Tibial nerve (tissue), 4 donors: Measurements from ENCODE around the gene RIPOR3. TPM values are rescaled to one million over a fixed set of nuclear protein-coding genes. Genes with fewer than 3 reads are reported as not detected.

Experiments
- DNase-seq, 2 donors: peaks; one replicate each; pipeline ENCODE4 v3.0.0-alpha.2; 2019; ENCODE audit warnings: low spot score in 2 of 2
- H3K27ac ChIP-seq, 4 donors: fragments of 200-600 bp; sonication (generic) in 3 of 4; one replicate each; pipeline ENCODE4 v1.5.1; 2017 to 2019; ENCODE audit warnings: mild to moderate bottlenecking in 1 of 4
- H3K27me3 ChIP-seq, 2 donors: fragments of 200-600 bp; sonication (generic) in 1 of 2; one replicate each; pipeline versions ENCODE4 v1.5.1 to v1.6.0; 2017 to 2019
- H3K36me3 ChIP-seq, 3 donors: fragments of 200-600 bp; sonication (generic); one replicate each; pipeline ENCODE4 v1.5.1; 2018 to 2019
- H3K4me1 ChIP-seq, 4 donors: fragments of 200-600 bp; sonication (generic) in 3 of 4; one replicate each; pipeline ENCODE4 v1.5.1; 2017 to 2019
- H3K4me3 ChIP-seq, 4 donors: fragments of 200-600 bp; sonication (generic) in 3 of 4; one replicate each; pipeline ENCODE4 v1.5.1; 2017 to 2019; ENCODE audit warnings: mild to moderate bottlenecking in 1 of 4, moderate library complexity in 1 of 4
- H3K9me3 ChIP-seq, 4 donors: fragments of 200-600 bp; sonication (generic) in 3 of 4; one replicate each; pipeline ENCODE4 v1.5.1; 2017 to 2019
- CTCF ChIP-seq, 5 experiments: fragments of 200-600 bp in 3 of 5; fragments of 450-650 bp in 2 of 5; sonication (generic) in 3 of 5; IDR thresholded peaks; one replicate each; pipeline ENCODE4 v1.5.1; 2016 to 2019; ENCODE audit warnings: antibody characterized with exemption in 5 of 5, mild to moderate bottlenecking in 3 of 5, moderate library complexity in 2 of 5
- EP300 ChIP-seq, 2 donors: sonication (generic); formaldehyde crosslinking; IDR thresholded peaks; one replicate each; pipeline ENCODE4 v1.6.1; 2017; ENCODE audit warnings: antibody characterized with exemption in 2 of 2, mild to moderate bottlenecking in 1 of 2
- POLR2A ChIP-seq, 2 donors: fragments of 450-650 bp; IDR thresholded peaks; one replicate each; pipeline ENCODE4 v1.6.1; 2017; ENCODE audit warnings: antibody characterized with exemption in 2 of 2, mild to moderate bottlenecking in 2 of 2, moderate library complexity in 2 of 2
- WGBS, 2 donors: methylation state at CpG; one replicate each; pipeline ENCODE4 v1.1.5; 2018; 5-methylcytosine and 5-hydroxymethylcytosine counted together
- total RNA-seq, 4 donors: library from RNA; depleted of rRNA; stranded (reverse); fragments of >200 nt; gene quantifications; one replicate each; pipeline ENCODE4 v1.1.0, GENCODE V29; 2016

Gene RIPOR3
- total RNA-seq, 4 donors from 2014 or later = 24.5 to 73.0 (median 35.5) TPM

- WGBS, 2 donors = 76 to 80% methylated on average over 5 of the region's 5 CpGs
- Histone ChIP-seq H3K9me3 (no peaks in the 10 kb centered on the region), H3K4me3 (no peak overlapping the region), H3K36me3 (peaks cover 0 to 97% (median 16%) of the 10 kb centered on the region in 3 donors), H3K4me1 (peaks cover 0 to 35% (median 2%) of the 10 kb centered on the region in 4 donors), H3K27me3 (no peaks in the 10 kb centered on the region), H3K27ac (no peak overlapping the region)
- TF ChIP-seq CTCF (IDR thresholded peaks at IDR 0.05) (no peak), POLR2A (IDR thresholded peaks at IDR 0.05) (no peak)
- no peak for DNase-seq
Observed at GRCh38 chr20:50578778-50579165, 112.6 kb downstream of the RIPOR3 start.

- TF ChIP-seq CTCF (IDR thresholded peaks at IDR 0.05) = no peak
- no peak for TF ChIP-seq EP300 (IDR thresholded peaks at IDR 0.05)
- no peak for TF ChIP-seq POLR2A (IDR thresholded peaks at IDR 0.05)
- Histone ChIP-seq H3K4me3 (no peak overlapping the region), H3K27me3 (no peaks in the 10 kb centered on the region), H3K9me3 (no peaks in the 10 kb centered on the region), H3K36me3 (peaks cover 0 to 92% (median 16%) of the 10 kb centered on the region in 3 donors), H3K27ac (no peak overlapping the region), H3K4me1 (peaks cover 0 to 40% (median 2%) of the 10 kb centered on the region in 4 donors)
- 84 to 90% methylated on average over 14 of the region's 14 CpGs for WGBS, 2 donors
- no peak for DNase-seq
Observed at GRCh38 chr20:50578061-50578777, 113.1 kb downstream of the RIPOR3 start.

- no peak overlapping the region for H3K4me3 ChIP-seq
- no peak overlapping the region for H3K27ac ChIP-seq
- no peaks in the 10 kb centered on the region for H3K27me3 ChIP-seq
- no peaks in the 10 kb centered on the region for H3K9me3 ChIP-seq
- TF ChIP-seq POLR2A (IDR thresholded peaks at IDR 0.05) (no peak), CTCF (IDR thresholded peaks at IDR 0.05) (no peak), EP300 (IDR thresholded peaks at IDR 0.05) (no peak)
- no peak for DNase-seq
- H3K36me3 ChIP-seq = peaks cover 0 to 87% (median 16%) of the 10 kb centered on the region in 3 donors
- WGBS, 2 donors = 81 to 86% methylated on average over 14 to 17 of the region's 17 CpGs
- H3K4me1 ChIP-seq = peaks cover 0 to 49% (median 4%) of the 10 kb centered on the region in 4 donors
Observed at GRCh38 chr20:50577175-50578018, 113.9 kb downstream of the RIPOR3 start.

GRCh38 chr20:50575865-50576720 lies 115.2 kb downstream of the RIPOR3 start:
- H3K9me3 ChIP-seq = no peaks in the 10 kb centered on the region
- 55 to 61% methylated on average over 12 of the region's 12 CpGs for WGBS, 2 donors
- peaks cover 0 to 74% (median 16%) of the 10 kb centered on the region in 3 donors for H3K36me3 ChIP-seq
- H3K4me1 ChIP-seq = peaks cover 0 to 55% (median 4%) of the 10 kb centered on the region in 4 donors
- H3K27ac ChIP-seq = peak overlapping the region in 1 of 4 donors; percentile 4
- no peak overlapping the region for H3K4me3 ChIP-seq
- peak; percentile 49 to 64 for DNase-seq
- H3K27me3 ChIP-seq = no peaks in the 10 kb centered on the region
- TF ChIP-seq POLR2A (IDR thresholded peaks at IDR 0.05) (no peak), CTCF (IDR thresholded peaks at IDR 0.05) (peak; percentile 52 to 77 (median 68))
